Suprapubic skin (tissue), 4 donors: Measurements from ENCODE around the gene DIAPH3.

Source experiments
- CTCF ChIP-seq, 2 donors: fragments of 200-600 bp in 1 of 2; fragments of 450-650 bp in 1 of 2; sonication (generic) in 1 of 2; IDR thresholded peaks; one replicate each; pipeline ENCODE4 v1.5.1; 2016 to 2019; ENCODE audit warnings: antibody characterized with exemption in 2 of 2, mild to moderate bottlenecking in 1 of 2, moderate library complexity in 1 of 2
- POLR2A ChIP-seq, 2 donors: fragments of 450-650 bp; IDR thresholded peaks; one replicate each; pipeline ENCODE4 v1.6.1; 2017; ENCODE audit warnings: antibody characterized with exemption in 2 of 2, mild to moderate bottlenecking in 2 of 2, moderate library complexity in 2 of 2
- POLR2AphosphoS5 ChIP-seq, 3 donors: sonication (generic); formaldehyde crosslinking; IDR thresholded peaks; one replicate each; pipeline ENCODE4 v1.6.1; 2017; ENCODE audit warnings: antibody characterized with exemption in 3 of 3

- no peak for TF ChIP-seq CTCF (IDR thresholded peaks at IDR 0.05)
- no peak for TF ChIP-seq POLR2AphosphoS5 (IDR thresholded peaks at IDR 0.05)
- TF ChIP-seq POLR2A (IDR thresholded peaks at IDR 0.05), result no peak
Observed at GRCh38 chr13:59710416-59710815, 453.3 kb downstream of the DIAPH3 start.
